D721Med (cell line): Measurements from ENCODE around the gene ENTPD2.

Experiments
- DNase-seq: peaks from one replicate; pipeline ENCODE4 v3.0.0; 2011; ENCODE audit warnings: low spot score; ENCODE audit not compliant: insufficient read length
- FAIRE-seq: peaks from 2 replicates; lab custom pipeline; 2011; peaks lifted over from hg19 to GRCh38; lab: Jason Lieb, UNC
- TF ChIP-seq, protein P1 (sequence below): IDR thresholded peaks from 2 replicates; pipeline ENCODE4 v1.5.1; 2012; ENCODE audit warnings: mild to moderate bottlenecking, control low read depth; ENCODE audit not compliant: insufficient read depth; ENCODE audit errors: missing control alignments

The ENTPD2 gene

DNA sequence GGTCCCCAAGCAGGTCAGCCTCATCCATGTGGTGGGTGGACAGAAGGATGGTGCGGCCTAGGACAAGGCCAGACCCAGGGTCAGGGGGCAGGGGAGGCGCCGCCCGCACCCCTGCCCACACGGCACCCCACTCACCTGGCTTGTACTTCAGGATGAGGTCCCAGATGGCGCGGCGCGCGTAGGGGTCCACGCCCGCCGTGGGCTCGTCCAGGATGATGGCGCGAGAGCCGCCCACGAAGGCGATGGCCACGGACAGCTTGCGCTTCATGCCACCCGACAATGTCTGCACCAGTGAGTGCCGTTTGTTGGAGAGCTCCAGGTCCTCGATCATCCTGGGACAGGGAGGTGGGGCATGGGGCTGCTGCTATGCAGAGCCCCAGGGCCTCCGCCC lies 38.3 kb downstream of the ENTPD2 start:
- TF ChIP-seq, protein P1, sequence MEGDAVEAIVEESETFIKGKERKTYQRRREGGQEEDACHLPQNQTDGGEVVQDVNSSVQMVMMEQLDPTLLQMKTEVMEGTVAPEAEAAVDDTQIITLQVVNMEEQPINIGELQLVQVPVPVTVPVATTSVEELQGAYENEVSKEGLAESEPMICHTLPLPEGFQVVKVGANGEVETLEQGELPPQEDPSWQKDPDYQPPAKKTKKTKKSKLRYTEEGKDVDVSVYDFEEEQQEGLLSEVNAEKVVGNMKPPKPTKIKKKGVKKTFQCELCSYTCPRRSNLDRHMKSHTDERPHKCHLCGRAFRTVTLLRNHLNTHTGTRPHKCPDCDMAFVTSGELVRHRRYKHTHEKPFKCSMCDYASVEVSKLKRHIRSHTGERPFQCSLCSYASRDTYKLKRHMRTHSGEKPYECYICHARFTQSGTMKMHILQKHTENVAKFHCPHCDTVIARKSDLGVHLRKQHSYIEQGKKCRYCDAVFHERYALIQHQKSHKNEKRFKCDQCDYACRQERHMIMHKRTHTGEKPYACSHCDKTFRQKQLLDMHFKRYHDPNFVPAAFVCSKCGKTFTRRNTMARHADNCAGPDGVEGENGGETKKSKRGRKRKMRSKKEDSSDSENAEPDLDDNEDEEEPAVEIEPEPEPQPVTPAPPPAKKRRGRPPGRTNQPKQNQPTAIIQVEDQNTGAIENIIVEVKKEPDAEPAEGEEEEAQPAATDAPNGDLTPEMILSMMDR = no peak
- no peak for DNase-seq
- FAIRE-seq = no peak

DNA sequence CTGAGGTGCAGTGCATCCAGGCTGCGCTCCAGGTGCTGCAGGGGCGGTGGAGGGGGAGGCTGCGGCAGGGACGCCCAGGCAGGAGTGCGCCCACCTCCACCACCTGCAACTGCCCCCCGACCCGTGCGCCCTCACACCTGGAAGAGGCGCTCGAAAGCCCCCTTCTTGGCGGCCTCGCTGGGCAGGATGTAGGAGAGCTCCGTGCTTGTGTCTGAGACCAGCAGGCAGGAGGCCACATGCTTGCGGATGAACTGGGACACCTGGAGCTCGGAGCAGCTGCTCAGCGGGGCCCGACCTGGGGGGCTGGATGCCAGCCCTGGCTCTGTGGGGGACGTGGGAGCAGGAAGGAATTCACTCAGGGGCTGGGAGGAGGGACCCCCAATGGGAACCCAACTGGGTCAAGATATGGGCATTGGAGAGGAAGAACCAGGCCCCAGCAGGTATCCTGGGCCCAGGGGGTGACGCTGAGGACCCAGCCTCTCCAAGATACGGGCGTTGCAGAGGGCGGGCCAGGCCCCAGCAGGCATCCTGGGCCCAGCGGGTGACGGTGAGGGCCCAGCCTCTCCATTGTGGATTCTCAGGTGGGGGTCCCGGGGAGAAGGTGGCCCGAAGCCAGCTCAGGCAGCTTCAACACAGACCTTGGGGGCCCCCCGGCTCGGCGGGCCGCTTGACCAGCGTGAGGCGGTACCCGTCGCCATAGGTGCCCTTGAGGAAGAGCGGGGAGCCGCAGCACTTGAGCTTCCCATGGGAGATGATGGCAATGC lies 38.9 kb downstream of the ENTPD2 start:
- FAIRE-seq (no peak), DNase-seq (no peak)
- TF ChIP-seq, protein P1 = no peak

DNA sequence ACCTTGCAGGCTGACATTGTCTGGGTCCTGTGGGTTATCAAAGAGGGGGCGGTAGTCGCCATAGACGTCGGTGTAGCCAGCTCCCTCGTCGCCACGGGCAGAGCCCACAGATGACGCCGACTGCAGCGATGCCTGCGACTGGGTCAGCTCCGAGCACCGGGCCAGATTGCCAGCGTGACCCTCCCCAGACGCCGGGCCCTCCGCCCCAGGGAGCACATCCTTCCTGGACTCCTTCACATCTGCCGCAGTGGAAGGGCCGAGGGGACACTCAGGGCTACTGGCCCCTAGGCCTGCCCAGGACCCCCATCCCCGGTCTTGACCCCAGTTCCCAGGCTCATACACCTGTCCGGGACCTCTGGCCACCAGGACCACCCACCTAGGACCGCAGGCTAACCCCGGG lies 39.7 kb downstream of the ENTPD2 start:
- FAIRE-seq = no peak
- TF ChIP-seq, protein P1 = no peak
- DNase-seq = no peak

DNA sequence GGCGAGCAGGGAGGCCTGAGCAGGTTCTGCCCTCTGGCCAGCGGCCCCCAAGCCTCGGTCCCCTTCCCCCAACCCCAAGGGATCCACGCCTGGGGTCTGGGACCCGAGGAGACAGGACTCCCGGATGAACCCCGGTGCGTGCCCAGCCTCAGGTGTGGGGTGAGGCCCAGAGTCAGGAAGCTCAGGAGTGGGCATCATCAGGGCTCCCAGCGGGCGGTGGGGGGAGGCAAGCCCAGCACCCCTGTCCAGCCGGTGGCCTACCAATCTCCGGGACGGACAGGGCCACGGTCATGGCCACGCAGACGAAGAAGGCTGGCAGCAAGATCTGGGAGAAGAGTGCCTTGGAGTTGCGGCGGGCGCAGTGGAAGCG lies 40.3 kb downstream of the ENTPD2 start:
- no peak for DNase-seq
- TF ChIP-seq, protein P1 = no peak
- no peak for FAIRE-seq

DNA sequence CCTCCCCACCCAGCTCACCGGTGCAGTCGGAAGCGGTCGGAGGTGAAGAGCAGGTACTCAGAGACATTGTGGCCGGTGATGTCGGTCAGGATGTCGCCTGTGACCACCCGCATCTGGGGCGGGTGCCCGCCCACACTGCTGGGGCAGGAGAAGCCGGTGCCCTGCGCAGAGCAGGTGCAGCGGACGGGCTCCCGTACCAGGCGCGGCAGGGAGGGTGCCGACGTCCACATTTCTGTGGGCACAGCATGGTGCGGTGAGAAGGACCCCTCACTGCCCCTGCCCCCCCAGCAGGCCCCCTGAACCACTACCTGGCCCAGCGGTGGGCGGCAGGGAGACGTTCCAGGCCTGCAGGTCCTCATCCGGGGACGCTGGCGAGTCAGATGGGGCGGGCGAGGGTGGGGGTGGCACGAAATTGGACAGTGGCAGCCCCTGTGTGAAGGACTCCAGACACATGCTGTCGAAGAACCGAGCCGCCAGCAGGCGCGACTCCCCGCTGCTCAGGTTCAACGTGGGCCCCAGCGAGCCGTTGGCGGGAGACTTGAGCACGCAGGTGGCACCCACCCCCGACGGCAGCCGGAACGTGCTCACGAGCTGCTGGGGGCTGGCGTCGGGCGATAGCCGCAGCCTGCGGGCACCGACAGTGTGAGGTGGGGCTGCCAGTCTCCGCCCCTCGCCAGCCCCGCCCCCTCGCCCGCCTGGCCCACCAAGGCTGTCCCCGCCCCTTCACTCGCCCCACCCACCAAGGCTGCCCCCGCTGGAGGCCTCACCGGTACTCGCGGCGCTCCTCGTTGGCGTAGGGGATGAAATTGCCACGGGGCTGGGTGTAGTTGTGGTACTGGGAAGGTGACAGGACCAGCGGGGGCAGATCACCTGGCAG lies 40.9 kb downstream of the ENTPD2 start:
- FAIRE-seq = no peak
- TF ChIP-seq, protein P1 = no peak

DNA sequence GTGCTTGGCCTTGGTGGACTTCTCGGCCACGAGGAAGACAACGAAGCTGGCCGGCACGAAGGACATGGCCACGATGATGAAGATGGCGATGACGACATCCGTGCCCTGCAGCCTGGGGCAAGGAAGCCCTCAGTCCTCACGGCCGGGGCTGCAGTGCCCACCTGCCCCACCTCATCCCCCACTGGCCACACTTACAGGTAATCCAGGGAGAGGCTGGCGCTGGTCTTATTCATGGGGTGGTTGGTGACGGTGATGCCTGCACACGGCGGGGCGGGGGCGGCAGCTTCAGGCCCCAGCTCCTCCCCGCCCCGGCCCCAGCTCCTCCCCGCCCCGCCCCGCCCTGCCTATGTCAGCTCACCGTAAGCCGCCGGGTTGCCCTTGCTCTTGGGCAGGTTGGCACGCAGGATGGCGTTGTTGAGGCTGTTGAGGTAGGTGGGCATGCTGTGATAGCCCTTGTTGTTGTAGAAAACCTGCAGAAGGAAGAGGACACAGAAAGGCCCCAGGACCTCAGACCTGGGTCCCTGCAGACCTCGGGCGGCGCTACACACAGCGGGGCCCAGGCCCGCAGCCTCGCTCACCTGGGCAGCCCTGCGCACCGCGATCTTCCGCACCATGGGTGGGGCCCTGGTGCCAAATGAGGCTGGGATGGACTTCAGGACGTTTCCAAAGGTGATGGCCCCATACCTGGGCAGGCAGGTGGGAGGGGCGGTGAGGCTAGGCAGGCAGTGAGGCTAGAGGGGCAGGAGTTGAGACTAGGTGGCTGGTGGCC lies 41.8 kb downstream of the ENTPD2 start:
- no peak for DNase-seq
- TF ChIP-seq, protein P1 = no peak
- no peak for FAIRE-seq

More for the DNA sequence above, 40.9 kb downstream of the ENTPD2 start:
- DNase-seq = no peak
